ENCODE results near the gene HMGN5.

The HMGN5 gene, protein sequence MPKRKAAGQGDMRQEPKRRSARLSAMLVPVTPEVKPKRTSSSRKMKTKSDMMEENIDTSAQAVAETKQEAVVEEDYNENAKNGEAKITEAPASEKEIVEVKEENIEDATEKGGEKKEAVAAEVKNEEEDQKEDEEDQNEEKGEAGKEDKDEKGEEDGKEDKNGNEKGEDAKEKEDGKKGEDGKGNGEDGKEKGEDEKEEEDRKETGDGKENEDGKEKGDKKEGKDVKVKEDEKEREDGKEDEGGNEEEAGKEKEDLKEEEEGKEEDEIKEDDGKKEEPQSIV

DNA sequence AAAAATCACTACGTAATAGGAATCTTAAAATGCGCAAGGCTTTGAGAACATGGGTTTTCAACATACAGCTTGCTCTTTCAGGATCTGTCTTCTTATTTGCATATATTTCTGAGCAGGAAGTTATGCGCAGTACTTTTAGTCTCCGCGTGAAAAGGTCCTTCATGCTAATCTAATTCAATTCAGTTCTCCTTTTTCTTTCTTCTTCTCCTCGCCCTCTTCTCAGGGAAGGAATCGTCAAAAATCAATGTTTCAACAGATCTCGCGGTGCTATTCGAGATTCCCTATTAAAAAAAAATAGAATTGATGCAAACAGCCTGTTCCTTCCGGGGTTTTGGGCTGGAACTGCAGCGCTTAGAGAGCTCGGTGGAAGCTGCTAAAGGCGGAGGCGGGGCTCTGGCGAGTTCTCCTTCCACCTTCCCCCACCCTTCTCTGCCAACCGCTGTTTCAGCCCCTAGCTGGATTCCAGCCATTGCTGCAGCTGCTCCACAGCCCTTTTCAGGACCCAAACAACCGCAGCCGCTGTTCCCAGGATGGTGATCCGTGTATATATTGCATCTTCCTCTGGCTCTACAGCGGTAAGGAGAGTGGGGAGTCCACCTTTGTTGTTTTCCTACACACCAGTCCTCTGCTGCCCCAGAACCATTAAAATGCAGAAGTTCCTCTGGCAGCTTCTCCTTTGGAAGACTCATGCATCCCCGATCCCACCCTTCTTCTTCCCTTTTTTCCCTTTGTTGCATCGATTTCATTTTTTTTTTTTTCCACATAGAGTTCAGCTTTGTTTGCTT, at the start of gene HMGN5, which contains the start of gene SH3BGRL:
HMGN5 (minus strand) TSS at position 243 of the 785 bp plus-strand sequence. CDS start 80,364 bp downstream, outside the sequence.
SH3BGRL (plus strand) TSS at position 432 of the 785 bp plus-strand sequence; CDS start at position 531, 99 bp downstream.
- DNase-seq = peak; percentile 2 to 54 (median 28)

DNA sequence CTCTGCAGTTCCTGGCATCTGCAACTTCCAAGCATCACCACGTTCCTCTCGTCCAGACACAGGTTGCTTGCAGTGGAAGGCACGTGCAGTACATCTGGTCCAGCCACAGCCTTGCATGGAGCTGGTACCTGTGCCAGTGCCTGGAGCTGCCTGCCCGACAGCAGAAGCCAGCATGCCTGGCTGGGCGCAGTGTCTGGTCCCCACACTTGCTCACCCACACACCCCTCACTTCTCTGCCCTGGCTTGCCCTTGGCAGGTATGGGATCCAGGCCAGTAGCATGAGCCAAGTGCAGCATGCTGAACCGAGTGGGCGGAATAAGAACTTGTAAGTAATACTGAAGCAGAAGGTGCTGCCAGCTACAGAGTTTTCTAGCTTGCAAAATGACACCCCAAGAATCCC, 40.0 kb upstream of the HMGN5 start:
- no peak for DNase-seq

DNA sequence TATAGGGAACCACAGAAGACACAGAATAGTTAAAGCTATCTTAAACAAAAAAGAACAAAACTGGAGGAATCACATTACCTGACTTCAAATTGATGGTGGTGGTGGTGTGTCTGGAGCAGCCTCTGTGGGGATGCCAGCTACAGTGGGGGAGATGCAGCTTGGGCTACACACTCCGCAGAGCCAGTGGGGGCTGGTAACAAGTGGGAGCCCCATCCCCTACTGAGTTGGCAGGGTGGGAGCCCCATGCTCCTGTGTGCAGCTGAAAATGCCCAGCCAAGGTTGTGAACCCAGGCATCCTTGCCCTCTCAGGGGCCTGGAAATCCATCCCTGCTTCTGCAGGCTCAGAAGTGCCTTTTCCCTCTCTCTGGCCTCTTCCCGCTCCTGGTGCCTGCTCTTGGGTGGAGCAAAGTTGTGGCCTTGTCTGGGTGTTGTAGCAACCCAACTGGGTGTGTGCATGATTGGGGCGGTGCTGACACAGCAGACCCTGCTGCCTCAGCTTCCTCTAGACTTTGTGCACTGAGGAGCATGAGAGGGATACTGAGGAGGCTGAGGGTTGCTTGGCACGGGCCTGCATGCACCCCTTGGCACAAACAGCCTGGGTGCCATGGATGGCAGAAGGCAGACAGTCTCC, 39.1 kb upstream of the HMGN5 start:
- no peak for DNase-seq

DNA sequence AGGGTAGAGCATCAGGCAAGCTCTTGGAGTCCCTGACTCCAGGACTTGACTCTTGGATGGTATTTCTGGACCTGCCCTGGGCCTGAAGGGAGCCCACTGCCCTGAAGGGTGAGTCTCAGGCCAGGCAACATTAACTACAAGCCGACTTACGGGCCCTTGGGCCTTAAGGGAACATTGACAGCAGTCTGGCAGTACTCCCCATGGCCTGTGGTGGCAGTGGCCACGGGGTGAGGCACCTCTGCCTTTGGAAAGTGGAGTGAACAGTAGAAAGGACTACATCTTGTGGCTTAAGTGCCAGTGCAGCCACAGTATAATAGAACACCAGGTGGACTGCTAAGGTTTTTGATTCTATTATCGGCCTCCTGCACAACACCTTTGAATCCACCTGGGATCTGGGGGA, 36.5 kb upstream of the HMGN5 start:
- DNase-seq = no peak

DNA sequence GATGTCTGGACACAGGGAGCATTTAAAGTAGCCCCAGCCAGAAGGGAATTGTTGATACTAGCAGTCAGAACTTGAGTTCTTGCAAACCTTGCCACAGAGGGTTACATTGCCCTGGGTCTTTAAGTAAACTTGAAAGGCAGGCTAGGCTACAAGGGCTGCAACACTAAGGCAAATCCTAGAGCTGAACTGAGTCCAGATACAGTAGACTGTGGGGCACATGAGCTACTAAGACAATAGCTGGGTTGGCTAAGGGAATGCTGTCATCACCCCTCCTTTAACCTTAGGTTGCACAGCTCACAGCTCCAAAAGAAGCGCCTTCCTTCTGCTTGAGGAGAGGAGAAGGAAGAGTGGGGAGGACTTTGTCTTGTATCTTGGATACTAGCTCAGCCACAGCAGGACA, 35.8 kb upstream of the HMGN5 start:
- DNase-seq = no peak

DNA sequence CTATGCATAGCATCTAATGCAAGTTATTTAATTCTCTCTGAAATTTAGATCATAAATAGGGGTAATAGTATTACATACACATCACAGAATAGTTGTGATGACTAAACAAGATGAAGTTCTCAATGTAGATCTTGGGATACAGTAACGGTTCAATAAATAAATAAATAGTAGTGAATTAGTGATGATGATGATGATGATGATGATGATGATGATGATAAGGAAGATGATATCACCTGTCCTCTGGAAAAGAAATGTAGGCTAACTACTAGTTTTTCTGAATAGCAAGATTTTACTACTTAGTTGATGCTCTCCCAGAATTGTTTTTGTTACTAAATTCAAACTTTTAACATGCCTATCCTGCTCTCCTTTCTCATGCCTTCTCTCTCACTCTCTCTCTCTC, 30.5 kb upstream of the HMGN5 start:
- no peak for DNase-seq

DNA sequence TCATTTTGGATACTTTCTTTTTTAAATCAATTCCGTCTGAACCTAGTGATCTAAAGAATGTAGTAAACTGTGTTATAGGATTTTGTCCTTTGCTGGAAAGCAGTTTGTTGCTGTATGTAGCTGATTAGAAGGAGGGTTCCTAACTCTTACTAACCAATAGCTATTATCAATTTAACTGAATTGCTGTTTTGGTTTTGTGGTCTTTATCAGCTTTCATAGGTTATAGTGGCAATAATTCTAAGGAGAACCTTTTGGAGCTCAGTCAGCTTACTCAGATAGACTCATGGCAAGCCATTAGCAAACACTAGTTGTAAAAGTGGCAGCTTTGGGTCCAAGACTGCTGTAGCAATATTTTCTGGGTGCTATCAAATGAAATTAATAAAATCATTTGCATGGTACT, 29.8 kb upstream of the HMGN5 start:
- DNase-seq = no peak

DNA sequence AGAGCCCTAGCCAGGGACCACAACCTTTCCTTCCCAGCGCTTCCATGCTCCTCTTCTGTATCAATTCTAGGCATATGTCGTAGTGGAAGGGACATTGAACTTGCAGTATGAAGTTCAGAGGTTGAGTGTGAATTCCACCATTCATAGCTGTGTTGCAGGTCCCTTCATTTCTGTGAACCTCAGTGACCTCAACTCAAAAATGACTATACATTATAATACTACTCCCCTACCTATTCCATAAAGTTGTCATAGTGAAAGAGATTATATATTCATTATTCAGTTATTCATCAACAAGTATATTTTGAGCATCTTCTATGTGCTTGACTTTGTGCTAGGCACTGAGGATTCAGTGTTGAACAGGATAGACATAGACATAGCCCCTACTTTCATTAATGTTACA, 28.2 kb upstream of the HMGN5 start:
- no peak for DNase-seq

DNA sequence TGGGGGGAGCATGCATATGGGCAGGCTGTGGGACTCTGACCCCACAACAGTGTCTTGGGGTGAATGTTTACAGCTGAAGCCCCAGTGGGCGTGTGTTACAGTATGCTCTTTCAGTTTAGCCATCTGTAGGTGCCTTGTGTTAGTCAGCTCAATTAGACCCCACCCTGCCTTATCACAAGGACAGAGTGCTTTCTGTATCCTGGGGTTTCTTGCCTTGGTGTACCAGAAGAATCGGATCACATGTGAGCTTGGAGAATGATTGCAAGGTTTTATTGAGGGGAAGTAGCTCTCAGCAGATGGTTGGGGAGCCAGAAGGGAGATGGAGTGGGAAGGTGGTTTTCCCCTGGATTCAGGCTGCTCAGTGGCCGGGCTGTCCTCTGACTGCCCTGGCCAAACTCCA, 27.5 kb upstream of the HMGN5 start:
- no peak for DNase-seq

DNA sequence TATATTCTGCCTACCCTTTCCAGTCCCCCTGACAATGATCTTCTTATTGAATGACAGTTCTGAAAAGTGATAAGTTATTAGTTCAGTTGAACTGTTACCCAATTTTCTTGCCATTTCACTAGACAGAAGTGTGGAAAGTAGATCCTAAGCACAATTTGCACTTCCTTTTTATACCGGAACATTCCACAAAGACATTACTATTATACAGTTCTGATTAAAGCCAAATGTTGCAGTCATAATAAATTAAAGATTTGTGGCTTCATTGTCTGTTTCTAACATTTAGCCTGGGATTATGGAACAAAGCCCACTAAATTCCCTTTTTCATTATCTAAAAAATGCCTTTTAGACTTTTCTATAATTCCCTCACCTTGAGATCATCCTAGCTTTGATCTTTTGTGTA, 14.0 kb upstream of the HMGN5 start:
- DNase-seq = no peak

DNA sequence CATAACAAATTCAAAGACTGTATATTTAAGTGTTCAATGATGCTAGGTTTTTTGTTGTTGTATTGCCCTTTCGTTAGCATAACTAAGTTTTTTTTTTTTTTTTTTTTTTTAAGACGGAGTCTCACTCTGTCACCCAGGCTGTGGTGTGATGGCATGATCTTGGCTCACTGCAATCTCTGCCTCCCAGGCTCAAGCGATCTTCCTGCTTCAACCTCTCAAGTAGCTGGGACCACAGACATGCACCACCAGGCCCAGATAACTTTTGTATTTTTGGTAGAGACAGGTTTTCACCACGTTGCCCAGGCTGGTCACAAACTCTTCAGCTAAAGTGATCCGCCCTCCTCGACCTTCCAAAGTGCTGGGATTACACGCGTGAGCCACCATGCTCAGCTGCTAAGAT, 7.2 kb upstream of the HMGN5 start:
- DNase-seq = no peak

DNA sequence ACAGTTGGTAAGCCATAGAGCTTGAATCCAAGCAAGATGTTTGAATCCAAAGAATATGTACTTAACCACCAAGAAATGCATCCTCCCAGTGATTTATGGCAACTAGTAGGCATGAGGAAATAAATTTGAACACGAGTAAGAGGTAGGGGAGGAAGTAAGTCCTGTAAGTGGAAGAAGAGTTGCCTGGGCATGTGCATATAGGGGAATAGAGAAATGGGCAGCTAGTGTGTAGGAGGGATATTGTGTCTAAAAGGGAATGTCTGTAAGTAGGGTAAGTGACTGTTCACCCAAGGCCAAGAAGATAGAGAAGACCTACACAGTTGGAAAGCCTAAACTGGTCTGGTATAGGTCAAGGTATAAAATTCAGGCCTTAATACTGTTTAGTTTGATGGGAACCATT, 4.8 kb upstream of the HMGN5 start:
- DNase-seq = no peak

DNA sequence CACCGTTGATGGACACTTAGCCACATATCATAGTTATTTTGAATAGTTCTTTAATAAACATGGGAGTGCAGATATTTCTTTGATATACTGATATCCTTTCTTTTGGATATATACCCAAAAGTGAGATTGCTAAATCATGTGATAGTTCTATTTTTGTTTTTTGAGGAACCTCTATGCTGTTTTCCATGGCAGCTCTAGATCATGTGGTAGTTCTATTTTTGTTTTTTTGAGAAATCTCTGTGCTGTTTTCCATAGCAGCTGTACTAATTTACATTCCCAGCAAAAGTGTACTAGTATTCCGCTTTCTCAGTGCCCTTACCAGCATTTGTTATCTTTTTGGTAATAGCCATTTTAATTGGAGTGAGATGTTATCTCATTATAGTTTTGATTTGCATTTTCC, 3.8 kb upstream of the HMGN5 start:
- no peak for DNase-seq

DNA sequence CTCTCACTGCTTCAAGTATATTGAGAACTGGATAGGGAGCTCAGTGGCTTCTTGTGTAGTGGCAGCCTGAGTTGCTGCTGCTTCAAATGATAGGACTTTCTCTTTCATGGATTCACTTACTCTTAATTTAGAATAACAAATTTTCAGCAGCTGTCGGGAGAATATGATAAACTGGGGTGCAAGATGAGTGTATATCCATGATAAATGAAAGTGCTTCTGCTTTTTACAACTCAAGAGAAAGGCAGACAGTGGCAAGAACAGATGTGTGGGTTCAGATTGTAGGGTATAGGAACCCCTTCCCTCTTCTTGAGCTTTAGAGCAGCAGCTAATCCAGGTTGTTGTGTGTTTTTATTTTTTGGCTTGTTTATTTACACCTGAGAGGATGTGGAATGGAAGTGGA, 1.2 kb upstream of the HMGN5 start:
- no peak for DNase-seq

DNA sequence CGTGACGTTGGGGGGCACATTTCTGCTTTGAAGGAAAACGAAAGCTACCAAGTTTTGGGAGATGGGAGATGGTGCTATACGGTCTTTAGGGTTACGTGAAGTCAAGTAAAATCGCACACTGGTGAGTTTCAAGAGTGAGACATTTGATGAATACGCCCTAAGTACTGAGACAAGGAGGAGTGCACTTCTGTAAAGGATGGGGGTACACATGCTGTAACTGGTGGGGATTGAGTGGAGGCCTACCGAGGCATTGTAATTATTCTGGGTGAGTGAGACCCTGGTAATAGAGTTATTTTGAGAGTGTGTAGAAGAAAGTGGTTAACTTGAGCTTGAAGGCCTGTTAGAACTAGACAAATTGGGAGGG, 725 bp upstream of the HMGN5 start:
- no peak for DNase-seq

DNA sequence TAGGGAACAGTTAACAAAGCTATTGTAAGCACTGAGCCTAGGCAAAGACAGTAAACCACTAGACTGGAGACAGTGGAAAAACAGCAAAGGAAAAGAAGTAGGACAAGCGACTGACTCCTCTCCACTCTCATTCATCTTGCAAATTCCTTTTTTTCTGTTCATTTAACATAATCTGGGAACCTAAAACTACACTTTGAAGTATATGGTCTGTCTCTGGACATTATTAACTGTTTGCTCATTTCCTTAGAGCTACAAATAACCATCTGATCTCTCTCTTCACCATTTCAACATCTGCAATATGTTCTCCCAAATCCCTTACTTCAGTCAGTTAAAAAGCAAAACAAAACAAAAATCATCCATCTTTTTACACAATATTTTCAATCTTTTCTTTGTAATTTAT, 642 bp downstream of the HMGN5 start:
- no peak for DNase-seq

DNA sequence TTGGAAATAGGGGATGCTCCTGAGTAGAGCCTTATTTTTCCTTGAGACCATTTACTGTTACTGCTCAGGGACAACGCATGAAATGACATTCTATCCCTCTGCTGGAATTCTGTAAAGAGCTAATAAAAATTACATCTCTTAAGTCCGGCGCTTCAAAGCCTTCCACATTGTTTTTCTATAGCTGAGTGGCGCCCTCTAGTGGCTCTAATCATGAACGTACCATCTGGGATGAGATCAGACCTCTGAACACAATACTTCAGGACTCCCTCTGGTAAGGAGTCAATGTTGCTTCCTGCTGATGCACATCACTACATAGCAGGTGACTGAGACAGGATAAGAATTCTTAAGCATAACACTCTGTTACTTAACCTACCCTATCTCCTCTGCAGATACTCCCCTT, 6.0 kb downstream of the HMGN5 start:
- peak; percentile 1 to 29 (median 14) for DNase-seq

DNA sequence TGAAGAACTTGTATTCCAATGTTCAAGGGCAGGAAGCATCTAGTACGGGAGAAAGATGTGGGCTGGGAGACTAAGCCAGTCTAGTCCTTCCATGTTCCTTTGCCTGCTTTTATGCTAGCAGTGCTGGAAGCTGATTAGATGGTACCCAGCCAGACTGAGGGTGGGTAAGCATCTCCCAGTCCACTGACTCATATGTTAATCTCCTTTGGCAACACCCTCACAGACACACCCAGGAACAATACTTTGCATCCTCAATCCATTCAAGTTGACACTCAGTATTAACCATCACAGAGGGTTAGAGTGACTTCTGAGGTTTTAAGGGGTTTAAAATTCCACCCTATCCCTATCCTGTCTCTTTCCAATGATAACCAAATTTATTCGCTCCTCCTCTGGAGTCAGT, 6.5 kb downstream of the HMGN5 start:
- DNase-seq = no peak

DNA sequence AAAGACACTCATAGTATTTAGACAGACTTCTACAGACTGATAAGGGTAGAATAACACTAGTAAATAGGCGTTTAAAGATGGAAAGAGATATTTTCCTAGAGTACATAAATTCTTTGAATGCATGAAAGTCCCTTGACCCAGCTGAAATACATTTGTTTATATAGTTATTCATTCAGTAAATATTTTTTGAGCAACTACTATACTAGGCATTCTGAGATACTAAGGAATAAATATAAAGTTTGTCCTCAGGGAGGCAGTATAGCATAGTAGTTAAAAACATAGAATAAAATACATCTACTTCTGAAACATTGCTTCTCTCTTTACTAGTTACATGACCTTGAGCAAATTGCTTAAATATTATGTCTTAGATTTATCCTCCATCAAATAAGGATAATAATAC, 27.4 kb downstream of the HMGN5 start:
- DNase-seq = no peak

DNA sequence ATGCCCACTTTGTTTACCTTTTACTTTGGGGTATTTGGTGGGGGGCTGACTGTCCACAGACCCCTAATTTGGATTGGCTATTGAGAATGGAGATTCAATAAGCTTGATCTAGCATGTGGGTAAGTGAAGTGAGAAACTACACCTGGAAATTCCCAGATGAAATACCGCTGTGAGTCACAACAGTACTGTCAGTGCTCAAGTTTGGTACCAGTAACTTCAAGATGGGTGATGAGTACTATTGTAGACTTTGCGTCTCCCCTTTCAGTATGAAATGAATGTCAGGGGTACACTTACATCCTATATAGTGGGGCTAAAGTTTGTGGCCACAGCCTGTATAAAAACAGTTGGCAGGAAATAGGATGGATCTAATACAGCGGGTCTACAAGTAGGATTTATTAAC, 33.3 kb downstream of the HMGN5 start:
- DNase-seq = no peak

DNA sequence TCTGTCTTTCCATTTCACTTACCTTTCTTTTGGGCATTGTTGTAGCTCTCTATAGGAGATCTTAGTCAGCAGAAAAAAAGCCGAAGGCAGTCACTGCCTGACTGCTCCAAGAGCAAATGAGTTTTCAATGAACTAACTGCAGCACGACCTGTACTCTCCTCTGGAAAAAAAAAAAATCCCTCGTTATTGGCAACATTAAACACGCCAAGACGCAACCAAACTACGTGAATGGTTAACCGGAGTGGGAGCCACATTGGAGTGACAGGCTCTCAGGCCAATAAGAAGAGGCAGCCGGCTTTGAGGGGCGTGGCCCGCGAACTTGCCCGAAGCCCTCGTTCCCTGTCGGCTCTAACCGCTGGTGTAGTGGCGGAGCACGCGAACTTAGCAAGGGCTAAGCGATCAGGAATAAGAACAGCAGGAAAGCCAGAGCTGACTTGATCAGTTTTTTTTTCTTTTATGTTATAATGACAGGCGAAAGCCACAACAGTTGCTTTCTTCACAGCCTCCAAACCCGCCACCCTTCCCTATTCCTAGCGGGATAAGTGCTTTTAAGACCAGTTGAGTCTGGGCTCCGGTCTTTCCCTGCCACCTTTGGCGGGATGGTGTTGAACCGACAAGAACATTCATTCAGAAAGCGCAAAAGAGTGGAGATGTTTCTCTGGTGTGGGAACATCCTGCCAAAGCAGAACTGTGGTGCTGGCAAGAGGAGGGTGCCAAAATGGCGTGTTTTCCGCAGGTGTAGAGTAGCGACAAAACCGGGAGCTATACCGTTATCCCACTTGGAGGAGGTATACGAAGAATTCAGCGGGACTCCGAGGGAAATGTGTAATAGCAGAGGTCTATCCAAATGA, 80.0 kb downstream of the HMGN5 start:
- peak; percentile 62 to 75 (median 64) for DNase-seq

DNA sequence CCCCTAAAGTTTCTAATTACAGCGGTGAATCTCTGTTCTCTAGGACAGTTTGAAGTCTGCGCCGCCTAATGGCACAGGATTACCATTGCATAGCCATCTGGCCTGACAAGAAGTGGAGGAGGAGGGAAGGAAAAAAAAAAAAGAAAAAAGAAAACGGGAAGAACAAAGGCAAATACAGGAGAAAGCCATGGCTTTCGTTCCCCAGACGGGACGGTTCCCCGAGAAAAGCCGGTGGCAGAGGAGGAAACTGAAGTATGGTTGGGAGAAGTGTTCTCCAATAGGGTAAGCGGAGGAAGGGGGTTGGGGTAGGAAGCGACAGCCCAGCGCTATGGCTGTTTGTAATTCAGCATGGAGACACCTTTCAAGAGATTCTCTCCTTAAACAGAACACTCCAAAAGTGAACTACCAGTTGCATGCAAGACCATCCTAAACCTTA, 80.8 kb downstream of the HMGN5 start:
- peak in 1 of 4 experiments; percentile 0 for DNase-seq
